MM.1S (cell line): ENCODE data around the gene OTUD6A.

Source experiments
- DNase-seq: peaks from one replicate; pipeline ENCODE4 v3.0.0-alpha.2; 2015
- H2AFZ ChIP-seq: fragments of 300-600 bp; sonication (generic); 2 replicates; pipeline ENCODE4 v1.6.0; 2016; ENCODE audit warnings: antibody characterized with exemption, low read length
- H3F3A ChIP-seq: fragments of 300-600 bp; sonication (generic); 2 replicates; pipeline ENCODE4 v1.6.1; 2016; ENCODE audit warnings: mild to moderate bottlenecking, antibody characterized with exemption, low read length, moderate library complexity, mixed read lengths; ENCODE audit not compliant: insufficient read depth
- H3K27ac ChIP-seq: fragments of 300-600 bp; sonication (generic); 2 replicates; pipeline ENCODE4 v1.5.1; 2016; ENCODE audit warnings: mild to moderate bottlenecking, low read length
- H3K27me3 ChIP-seq: fragments of 300-600 bp; sonication (generic); replicated peaks from 2 replicates; pipeline ENCODE4 v1.6.0; 2016; ENCODE audit warnings: low read length; ENCODE audit not compliant: insufficient read depth
- H3K36me3 ChIP-seq: fragments of 300-600 bp; sonication (generic); replicated peaks from 2 replicates; pipeline ENCODE4 v1.6.1; 2016; ENCODE audit warnings: mild to moderate bottlenecking, low read length, mixed read lengths; ENCODE audit not compliant: insufficient read depth
- H3K4me1 ChIP-seq: fragments of 300-600 bp; sonication (generic); 2 replicates; pipeline ENCODE4 v1.6.1; 2016; ENCODE audit warnings: low read length, mixed read lengths
- H3K4me2 ChIP-seq: fragments of 300-600 bp; sonication (generic); 2 replicates; pipeline ENCODE4 v1.6.0; 2016; ENCODE audit warnings: low read depth, low read length
- H3K4me3 ChIP-seq: fragments of 300-600 bp; sonication (generic); 2 replicates; pipeline ENCODE4 v1.5.1; 2016; ENCODE audit warnings: low read length, mixed read lengths
- H3K79me2 ChIP-seq: fragments of 300-600 bp; sonication (generic); 2 replicates; pipeline ENCODE4 v1.6.1; 2016; ENCODE audit warnings: mixed run types, low read length, mixed read lengths
- H3K9ac ChIP-seq: fragments of 300-600 bp; sonication (generic); 2 replicates; pipeline ENCODE4 v1.6.1; 2016; ENCODE audit warnings: low read length, mixed read lengths
- H3K9me2 ChIP-seq: fragments of 300-600 bp; sonication (generic); replicated peaks from 2 replicates; pipeline ENCODE4 v1.6.1; 2016; ENCODE audit warnings: mild to moderate bottlenecking, low read length, mixed read lengths; ENCODE audit not compliant: insufficient read depth
- H3K9me3 ChIP-seq: fragments of 300-600 bp; sonication (generic); replicated peaks from 2 replicates; pipeline ENCODE4 v1.6.1; 2016; ENCODE audit warnings: mild to moderate bottlenecking, low read length, mixed read lengths; ENCODE audit not compliant: insufficient read depth
- H4K20me1 ChIP-seq: fragments of 300-600 bp; sonication (generic); 2 replicates; pipeline ENCODE4 v1.6.1; 2016; ENCODE audit warnings: mild to moderate bottlenecking, low read length, moderate library complexity, mixed read lengths; ENCODE audit not compliant: insufficient read depth
- EZH2 ChIP-seq: fragments of 300-600 bp; sonication (generic); optimal IDR thresholded peaks from 2 replicates; pipeline ENCODE3; 2017; ENCODE audit warnings: low read depth, mild to moderate bottlenecking, antibody characterized with exemption, low read length, mixed read lengths
- EZH2phosphoT487 ChIP-seq: fragments of 300-600 bp; sonication (generic); IDR thresholded peaks from 2 replicates; pipeline ENCODE4 v1.6.1; 2018; ENCODE audit warnings: antibody characterized with exemption, low read length
- TF ChIP-seq, protein P1 (sequence below): fragments of 300-600 bp; sonication (generic); IDR thresholded peaks from 2 replicates; pipeline ENCODE4 v1.5.1; 2016; ENCODE audit warnings: antibody characterized with exemption, low read length, mixed read lengths

The OTUD6A gene

DNA sequence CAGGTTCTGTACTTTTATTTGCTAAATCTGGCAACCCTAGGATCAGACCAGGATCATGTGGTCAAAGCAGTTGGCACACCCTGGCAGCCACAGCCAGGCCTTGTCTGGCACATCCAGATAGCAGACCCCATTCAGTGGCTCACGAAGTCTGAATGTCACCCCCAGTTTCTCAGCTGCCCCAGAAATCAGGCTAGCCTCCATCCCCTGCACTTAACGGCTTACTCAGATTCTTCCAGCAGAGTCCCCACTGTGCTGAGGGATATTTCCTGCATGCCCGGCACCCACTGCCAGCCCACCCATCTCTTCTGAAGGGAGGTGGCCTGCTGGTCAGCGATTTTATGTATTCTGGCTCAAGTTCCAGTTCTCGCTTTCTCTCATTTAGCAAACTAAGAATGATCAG lies 7.9 kb upstream of the OTUD6A start:
- no peaks in the 10 kb centered on the region for H3K9me3 ChIP-seq
- no peaks in the 10 kb centered on the region for H4K20me1 ChIP-seq
- no peak overlapping the region for H2AFZ ChIP-seq
- TF ChIP-seq EZH2phosphoT487: no peak
- no peak for TF ChIP-seq EZH2
- TF ChIP-seq, protein P1, sequence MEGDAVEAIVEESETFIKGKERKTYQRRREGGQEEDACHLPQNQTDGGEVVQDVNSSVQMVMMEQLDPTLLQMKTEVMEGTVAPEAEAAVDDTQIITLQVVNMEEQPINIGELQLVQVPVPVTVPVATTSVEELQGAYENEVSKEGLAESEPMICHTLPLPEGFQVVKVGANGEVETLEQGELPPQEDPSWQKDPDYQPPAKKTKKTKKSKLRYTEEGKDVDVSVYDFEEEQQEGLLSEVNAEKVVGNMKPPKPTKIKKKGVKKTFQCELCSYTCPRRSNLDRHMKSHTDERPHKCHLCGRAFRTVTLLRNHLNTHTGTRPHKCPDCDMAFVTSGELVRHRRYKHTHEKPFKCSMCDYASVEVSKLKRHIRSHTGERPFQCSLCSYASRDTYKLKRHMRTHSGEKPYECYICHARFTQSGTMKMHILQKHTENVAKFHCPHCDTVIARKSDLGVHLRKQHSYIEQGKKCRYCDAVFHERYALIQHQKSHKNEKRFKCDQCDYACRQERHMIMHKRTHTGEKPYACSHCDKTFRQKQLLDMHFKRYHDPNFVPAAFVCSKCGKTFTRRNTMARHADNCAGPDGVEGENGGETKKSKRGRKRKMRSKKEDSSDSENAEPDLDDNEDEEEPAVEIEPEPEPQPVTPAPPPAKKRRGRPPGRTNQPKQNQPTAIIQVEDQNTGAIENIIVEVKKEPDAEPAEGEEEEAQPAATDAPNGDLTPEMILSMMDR: no peak
- H3K4me3 ChIP-seq: no peak overlapping the region
- no peaks in the 10 kb centered on the region for H3K79me2 ChIP-seq
- no peaks in the 10 kb centered on the region for H3F3A ChIP-seq
- H3K27me3 ChIP-seq: no peaks in the 10 kb centered on the region
- no peak overlapping the region for H3K9ac ChIP-seq
- no peaks in the 10 kb centered on the region for H3K9me2 ChIP-seq
- no peak for DNase-seq
- no peak overlapping the region for H3K27ac ChIP-seq
- H3K4me1 ChIP-seq: no peaks in the 10 kb centered on the region
- no peak overlapping the region for H3K4me2 ChIP-seq
- H3K36me3 ChIP-seq: no peaks in the 10 kb centered on the region

DNA sequence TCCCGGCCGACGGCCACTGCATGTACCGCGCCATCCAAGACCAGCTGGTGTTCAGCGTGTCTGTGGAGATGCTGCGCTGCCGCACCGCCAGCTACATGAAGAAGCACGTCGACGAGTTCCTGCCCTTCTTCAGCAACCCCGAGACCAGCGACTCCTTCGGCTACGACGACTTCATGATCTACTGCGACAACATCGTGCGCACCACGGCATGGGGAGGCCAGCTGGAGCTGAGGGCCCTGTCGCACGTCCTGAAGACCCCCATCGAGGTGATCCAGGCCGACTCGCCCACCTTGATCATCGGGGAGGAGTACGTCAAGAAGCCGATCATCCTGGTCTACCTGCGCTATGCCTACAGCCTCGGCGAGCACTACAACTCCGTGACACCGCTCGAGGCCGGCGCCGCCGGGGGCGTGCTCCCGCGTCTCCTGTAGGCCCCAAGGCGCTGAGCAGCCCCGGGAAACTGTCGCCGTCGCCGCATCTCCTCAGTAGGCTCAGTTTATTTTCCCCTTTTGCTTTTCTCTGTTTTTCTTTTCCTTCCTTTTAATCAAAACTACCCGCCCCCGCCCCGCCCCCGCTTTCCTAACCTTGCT lies 799 bp downstream of the OTUD6A start:
- no peak for DNase-seq
- Histone ChIP-seq H3K9ac (no peak overlapping the region), H3K27ac (no peak overlapping the region), H4K20me1 (no peaks in the 10 kb centered on the region), H2AFZ (no peak overlapping the region), H3K79me2 (no peaks in the 10 kb centered on the region), H3K9me3 (no peaks in the 10 kb centered on the region), H3K4me1 (no peaks in the 10 kb centered on the region), H3K27me3 (no peaks in the 10 kb centered on the region), H3K9me2 (no peaks in the 10 kb centered on the region), H3K4me3 (no peak overlapping the region), H3F3A (no peaks in the 10 kb centered on the region), H3K4me2 (no peak overlapping the region), H3K36me3 (no peaks in the 10 kb centered on the region)
- TF ChIP-seq, protein P1: no peak
- TF ChIP-seq EZH2 (no peak), EZH2phosphoT487 (no peak)

DNA sequence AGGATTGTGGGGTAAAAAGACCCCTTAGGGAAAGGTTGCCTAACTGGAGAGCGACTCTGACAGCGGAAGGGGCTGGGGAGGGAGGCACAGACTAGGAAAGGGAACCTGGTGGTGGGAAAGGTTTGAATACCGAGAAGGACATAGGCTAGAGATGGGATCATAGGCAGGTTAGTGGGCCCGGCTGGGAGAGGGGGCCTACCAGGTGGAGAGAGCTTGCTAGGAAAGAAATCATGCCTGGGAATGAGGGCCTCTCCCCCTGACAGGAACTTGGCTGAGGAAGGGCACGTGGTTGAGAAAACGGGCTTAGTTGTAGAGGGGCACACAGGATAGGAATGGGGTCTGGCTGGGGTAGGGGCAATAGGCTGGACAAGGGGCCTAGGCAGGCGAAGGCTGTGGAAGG lies 4.4 kb downstream of the OTUD6A start:
- no peak overlapping the region for H3K4me3 ChIP-seq
- H3K9me2 ChIP-seq: no peaks in the 10 kb centered on the region
- no peak overlapping the region for H3K4me2 ChIP-seq
- TF ChIP-seq EZH2: no peak
- TF ChIP-seq, protein P1: no peak
- no peak for TF ChIP-seq EZH2phosphoT487
- H3K79me2 ChIP-seq: no peaks in the 10 kb centered on the region
- H3K4me1 ChIP-seq: no peaks in the 10 kb centered on the region
- H3F3A ChIP-seq: no peaks in the 10 kb centered on the region
- H3K9ac ChIP-seq: no peak overlapping the region
- H3K36me3 ChIP-seq: no peaks in the 10 kb centered on the region
- H3K27me3 ChIP-seq: no peaks in the 10 kb centered on the region
- no peak overlapping the region for H2AFZ ChIP-seq
- H3K27ac ChIP-seq: no peak overlapping the region
- no peaks in the 10 kb centered on the region for H3K9me3 ChIP-seq
- H4K20me1 ChIP-seq: no peaks in the 10 kb centered on the region
- DNase-seq: no peak
